Stimulated activated CD8-positive, alpha-beta memory T cell treated with anti-CD3 and anti-CD28 coated beads, Interleukin-7, amount 100 ng/mL, for 1 hour (primary cell): ENCODE results near the gene LCE1B.

Experiments used
- DNase-seq, 2 donors: peaks; one replicate each; pipeline ENCODE4 v3.0.0-alpha.2; 2020; ENCODE audit warnings: low read depth in 2 of 2

LCE1B gene

GRCh38 chr1:152861374-152861773, 49.6 kb downstream of the LCE1B start:
- DNase-seq, result no peak
